ENCODE data around the gene FLT4.

FLT4 gene

DNA sequence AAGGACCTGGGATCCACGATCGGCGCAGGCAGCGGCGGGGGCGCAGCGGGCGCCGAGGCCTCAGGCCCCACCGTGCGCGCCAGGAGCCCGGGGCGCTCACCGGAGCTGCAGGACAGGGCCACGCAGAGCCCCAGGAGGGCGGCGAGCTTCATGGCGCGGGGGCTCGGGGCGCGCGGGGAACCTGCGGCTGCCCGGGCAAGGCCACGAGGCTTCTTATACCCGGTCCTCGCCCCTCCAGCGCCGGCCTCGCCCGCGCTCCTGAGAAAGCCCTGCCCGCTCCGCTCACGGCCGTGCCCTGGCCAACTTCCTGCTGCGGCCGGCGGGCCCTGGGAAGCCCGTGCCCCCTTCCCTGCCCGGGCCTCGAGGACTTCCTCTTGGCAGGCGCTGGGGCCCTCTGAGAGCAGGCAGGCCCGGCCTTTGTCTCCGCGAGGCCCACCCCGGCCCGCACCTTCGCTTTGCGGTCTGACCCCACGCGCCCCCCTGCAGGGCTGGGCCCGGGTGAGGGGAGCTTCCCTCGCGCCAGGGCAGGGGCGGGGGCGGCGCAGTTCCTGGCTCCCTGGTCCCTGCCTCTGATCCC, 58.0 kb downstream of the FLT4 start, which contains the start of gene SCGB3A1:
Gene SCGB3A1, minus strand, starts transcription at position 189 of the 577 bp plus-strand sequence. Its CDS starts 37 bp downstream, at position 152.
- DNase-seq (ENCODE audit: low spot score), result no peak

DNA sequence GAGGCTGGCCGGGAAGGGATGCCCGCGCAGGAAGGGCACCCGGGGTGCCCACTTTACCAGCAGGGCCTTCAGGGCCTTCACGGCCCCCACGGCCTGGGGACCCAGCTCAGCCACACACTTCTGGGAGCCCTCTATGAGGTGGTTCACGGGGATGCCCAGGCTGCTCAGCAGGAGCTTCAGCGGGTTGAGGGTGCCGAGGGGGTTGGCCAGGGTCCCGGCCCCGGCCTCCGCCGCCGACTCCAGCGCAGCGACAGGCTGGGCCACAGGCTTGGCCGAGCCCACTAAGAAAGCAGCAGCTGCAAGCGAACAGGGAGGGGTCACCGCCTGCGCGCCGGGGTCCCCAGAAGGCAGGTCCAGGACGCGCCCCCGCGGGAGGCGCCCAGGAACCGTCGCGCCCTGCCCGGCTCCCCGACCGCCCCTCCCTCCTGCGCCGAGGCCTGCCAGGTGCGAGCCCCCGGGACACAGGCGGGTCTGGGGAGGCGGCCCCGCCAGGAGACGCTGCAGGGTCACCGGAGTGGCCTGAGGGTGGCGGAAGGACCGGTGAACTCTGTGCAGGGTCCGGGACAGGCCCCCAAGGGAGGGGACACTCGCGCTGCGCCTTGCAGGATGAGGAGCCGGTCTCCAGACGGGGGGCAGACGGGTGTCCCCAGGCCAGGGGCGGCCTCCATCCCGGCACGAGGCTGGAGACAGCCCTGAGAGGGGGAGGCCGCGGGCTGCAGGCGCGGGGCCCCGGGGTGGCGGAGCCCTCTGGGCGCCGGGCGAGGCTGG, 58.7 kb downstream of the FLT4 start:
- no peak for DNase-seq (ENCODE audit: low spot score)

DNA sequence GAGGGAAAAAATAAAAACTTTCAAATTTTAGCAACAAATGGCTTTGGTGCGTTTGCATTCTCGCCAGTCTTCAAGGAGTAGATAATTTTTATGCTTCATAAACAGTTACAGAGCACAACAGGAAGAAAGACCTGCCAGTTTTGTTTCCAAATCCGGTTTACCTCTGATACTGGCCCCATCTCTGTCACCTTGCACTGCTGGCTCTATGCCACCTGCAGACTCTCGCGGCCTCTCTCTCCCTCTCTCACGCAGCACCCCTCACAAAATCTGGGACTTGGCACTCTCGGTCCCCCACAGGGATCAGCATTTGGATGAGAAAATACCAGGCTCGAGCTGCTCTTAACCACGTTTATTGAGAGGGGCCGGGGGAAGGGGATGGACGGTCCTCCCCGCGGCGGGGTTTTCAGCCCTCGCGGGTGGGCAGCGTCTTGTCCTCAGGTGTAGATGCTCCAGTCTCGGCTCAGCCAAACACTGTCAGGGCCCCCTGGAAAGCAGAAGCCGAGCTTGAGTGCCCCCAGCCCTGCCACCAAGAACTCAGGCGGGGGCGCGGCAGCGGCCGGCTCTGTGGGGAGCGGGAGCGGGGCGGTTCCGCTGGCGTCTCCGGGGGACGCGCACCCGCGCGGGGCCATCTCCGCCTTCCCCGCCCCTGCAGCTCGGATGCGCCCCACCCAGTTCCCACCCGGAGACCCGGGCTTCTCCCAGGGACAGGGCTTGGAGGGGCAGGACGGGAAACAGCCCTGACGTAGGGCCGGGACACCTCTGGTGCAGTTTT, 59.4 kb downstream of the FLT4 start:
- DNase-seq (ENCODE audit: low spot score), result no peak

DNA sequence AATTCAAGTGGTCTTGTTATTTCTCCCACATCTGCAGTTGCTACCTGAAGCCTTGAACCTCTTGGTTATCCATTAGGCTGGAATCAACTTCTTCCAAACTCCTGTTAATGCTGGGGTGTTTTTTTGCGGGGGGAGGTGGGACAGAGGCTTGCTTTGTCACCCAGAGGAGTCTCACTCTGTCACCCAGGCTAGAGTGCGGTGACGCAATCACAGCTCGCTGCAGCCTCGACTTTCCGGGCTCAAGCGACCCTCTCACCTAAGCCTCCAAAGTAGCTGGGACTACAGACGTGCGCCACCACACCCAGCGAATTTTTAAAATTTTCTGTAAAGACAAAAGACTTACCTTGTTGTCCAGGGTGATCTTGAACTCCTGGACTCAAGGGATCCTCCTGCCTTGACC, 62.5 kb downstream of the FLT4 start:
- DNase-seq (ENCODE audit: low spot score), result no peak

DNA sequence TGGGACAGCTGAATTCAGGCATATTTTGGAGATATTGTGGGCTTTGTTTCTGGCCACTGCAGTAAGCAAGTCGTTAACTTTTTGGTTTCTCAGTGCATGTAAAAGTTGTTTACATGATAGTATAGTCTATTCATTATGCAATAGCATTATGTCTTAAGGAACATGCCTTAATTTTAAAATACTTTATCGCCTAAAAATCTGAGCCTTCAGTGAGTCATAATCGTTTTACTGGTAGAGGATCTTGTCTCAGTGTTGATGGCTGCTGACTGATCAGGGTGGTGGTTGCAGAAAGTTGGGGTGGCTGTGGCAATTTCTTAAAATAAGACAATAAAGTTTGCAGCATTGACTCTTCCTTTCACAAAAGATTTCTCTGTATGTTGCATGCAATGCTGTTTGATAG, 63.2 kb downstream of the FLT4 start:
- DNase-seq (ENCODE audit: low spot score), result no peak

DNA sequence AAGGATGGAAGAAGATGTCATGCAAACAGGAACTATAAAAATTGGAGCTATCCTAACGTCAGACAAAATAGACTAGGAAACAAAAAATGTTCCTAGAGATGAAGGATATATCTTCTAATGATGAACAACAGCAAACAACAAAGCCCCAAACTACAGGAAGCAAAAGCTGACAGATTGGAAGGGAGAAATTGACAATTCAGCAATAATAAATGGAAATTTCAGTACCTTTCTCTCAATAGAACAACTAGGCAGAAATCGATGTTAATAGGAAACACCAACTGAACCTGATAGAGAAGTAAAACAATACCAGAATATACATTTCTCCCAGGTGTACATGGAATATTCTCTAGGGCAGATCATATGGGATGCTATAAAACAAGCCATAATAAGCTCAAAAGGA, 65.7 kb downstream of the FLT4 start:
- no peak for DNase-seq (ENCODE audit: low spot score)

DNA sequence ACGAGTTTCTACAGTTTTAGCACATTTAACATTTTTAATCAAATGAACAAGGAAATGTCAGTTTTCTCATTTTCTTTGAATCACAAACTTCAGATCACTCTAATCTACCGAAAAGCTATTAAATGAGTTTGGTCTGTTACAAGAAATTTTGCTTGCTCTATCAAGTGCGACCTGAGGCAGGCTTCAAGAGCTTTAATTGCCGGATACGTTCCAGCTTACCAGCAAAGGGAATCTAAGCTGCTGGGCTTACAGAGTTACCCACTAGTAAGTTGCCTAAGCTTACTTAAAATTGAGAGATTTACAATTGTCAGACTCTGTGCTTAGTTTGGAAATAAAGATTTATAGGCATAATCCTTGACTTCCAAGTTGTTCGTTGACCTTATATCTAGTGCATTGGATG, 68.7 kb downstream of the FLT4 start:
- DNase-seq (ENCODE audit: low spot score), result no peak

DNA sequence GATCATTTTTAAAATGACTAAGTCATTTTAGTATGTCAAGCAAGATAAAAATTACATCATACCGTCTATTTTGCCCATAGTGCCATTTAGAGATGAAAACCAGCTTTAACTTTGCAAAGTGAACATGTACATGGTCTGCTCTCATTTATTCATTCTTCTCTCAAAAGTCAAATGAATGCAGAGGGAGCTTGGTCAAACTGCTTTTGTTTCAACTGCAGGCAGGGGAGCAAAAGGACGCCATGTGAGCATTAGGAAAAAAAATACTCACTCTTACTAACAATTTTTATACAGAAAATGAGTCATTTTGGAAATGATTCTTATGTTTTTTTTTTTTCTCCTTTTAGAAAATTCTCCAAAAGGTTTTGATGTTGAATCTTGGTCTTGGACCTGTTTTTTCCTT, 73.8 kb downstream of the FLT4 start:
- DNase-seq (ENCODE audit: low spot score), result no peak

DNA sequence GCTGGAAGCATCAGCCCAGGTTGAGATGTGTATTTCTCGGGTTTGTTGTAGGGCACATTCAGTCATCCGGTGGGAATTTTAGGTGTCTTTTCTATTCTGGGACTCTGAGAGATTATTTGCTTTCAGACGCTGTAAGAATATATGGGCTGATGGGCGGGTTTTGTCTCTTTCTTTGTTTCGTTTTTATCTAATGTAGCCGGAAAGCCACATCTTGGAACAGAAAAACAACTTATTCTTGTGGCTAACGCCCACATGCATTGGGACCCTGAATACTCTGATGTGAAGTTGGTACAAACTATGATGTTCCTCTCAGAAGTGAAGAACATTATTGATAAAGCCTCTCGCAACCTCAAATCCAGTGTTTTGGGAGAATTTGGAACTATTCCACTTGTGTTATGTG, 80.5 kb downstream of the FLT4 start:
- no peak for DNase-seq (ENCODE audit: low spot score)

DNA sequence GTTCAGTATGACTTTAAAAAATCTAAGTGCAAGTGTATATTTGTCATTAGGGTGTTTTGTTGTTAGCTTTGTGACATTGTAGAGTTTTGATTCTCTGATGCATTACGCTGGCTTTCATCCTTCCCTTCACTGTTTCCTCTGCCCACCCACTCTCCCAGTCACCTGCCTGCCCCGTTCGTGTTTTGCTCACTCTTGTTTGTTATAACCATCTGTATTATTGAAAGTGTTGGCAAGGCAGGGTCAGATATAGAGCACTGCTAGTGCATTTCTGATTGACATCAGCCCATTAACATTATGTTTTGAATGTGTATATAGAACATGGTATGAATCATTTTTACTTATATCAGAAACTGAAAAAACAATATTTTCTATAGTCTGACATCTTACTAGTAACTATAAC, 85.4 kb downstream of the FLT4 start:
- DNase-seq (ENCODE audit: low spot score), result no peak

DNA sequence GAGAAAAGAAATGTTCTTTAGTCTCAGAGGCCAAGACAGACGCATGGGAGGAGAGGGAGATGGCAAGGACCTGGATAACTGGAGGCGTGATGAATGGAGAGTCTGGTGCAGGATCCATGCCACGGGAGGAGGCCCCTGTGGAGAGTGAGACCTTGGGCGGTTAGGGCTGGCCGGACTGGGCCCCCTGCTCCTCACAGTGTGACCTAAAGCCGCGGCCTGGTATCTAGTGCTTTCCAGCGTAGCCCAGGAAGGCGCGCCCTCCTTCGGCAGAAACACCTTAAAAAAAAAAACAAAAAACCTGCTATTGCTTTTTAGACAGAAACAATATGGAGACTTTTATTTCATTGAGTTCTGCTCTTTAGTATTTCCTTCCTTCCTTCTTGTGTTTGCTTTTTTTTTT, 91.2 kb downstream of the FLT4 start:
- DNase-seq (ENCODE audit: low spot score), result no peak

DNA sequence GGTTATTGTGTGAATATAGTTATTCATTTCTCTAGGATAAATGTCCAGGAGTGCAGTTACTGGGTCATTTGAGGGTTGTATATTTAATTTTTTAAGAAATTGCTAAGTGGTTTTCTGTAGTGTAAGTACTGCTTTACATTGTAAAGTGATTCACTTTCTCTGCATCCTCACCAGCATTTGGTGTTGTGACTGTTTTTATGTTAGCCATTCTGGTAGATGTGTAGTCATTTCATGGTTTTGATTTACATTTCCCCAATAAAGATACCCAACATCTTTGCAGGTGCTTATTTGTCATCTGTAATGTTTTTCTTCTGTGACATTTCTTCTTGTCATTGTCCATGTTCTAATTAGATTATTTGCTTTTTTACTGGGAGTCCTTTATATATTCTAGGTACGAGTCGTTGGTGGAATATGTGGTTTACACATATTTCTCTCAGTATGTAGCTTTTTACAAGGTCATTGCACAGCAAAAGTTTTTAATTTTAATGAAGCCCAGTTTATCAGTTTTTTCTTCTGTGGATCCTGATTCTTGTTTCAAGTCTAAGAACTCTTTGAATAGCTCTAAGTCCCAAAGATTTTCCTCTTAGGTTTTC, 92.1 kb downstream of the FLT4 start:
- DNase-seq (ENCODE audit: low spot score), result no peak

DNA sequence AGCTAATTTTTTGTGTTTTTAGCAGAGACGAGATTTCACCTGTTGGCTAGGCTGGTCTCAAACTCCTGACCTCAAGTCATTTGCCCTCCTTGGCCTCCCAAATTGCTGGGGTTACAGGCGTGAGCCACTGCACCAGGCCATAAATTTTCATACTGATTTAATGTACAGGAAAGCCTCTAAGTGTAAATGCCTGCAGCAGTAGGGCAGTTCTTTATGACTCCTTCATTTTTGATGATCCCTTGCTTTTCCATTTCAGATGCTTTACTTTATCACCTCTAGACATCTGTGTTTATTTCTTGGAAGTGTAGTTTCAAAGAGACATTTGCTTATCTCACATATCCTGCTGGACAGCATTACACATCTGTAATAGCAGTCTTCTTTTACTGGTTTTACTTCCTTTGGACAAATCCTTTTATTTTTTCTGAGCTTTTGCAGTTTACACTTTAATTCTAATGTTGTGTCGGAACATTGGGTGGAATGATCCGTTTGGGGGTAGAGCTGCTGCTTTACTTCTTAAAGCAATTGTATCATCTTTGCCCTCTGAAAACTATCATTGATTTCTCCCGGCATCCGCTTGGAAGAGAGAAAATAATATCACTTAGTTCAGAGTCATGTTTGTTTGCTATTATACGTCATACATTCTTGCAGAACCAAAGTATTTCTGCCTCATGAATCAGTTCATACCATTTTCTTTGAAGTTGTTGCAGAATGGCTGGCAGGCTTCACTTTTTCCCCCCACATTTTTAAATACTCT, 94.1 kb downstream of the FLT4 start:
- DNase-seq (ENCODE audit: low spot score), result no peak

DNA sequence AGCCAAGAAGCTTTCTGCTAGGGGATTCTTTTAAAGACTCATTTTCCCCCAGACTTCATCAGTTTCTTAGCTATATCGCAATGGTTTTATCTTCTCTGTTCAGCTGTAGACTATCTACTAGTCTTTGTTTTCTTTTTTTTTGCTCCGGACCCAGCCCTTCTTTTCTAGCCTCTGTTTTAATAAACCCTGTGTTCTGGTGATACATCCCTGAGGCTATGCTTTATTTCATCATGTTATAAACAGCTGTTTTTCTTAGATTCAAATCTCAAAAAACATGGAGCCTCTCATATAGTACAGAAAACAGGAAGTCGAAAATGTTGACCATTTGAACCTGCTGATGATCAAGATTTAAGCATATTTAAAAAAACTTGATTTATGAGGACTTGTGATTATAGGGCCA, 95.9 kb downstream of the FLT4 start:
- DNase-seq (ENCODE audit: low spot score), result no peak

Data from RKO (cell line).